Glutamatergic neuron (in vitro differentiated cells): ENCODE measurements around the gene OR4C5. TPM values are rescaled to one million over a fixed set of nuclear protein-coding genes. Genes with fewer than 3 reads are reported as not detected.
"Not testable (repeated sequence)": the region's sequence is repeated elsewhere in the genome, so short reads cannot be mapped to it uniquely, and the experiment has no call there.

Experiments used
- DNase-seq: peaks from one replicate; pipeline ENCODE4 v3.0.0; 2022
- H3K27ac Mint-ChIP-seq: one replicate; pipeline ENCODE4 v1.8.0; 2020; ENCODE audit warnings: mild to moderate bottlenecking, mixed read lengths, inconsistent platforms; ENCODE audit not compliant: unreplicated experiment
- H3K27me3 Mint-ChIP-seq: one replicate; pipeline ENCODE4 v1.8.0; 2020; ENCODE audit warnings: mild to moderate bottlenecking, moderate library complexity, mixed read lengths, inconsistent platforms; ENCODE audit not compliant: unreplicated experiment
- H3K36me3 Mint-ChIP-seq: one replicate; pipeline ENCODE4 v1.8.0; 2020; ENCODE audit warnings: mild to moderate bottlenecking, mixed read lengths, inconsistent platforms; ENCODE audit not compliant: unreplicated experiment
- H3K4me1 Mint-ChIP-seq: one replicate; pipeline ENCODE4 v1.8.0; 2020; ENCODE audit warnings: mild to moderate bottlenecking, low read depth, mixed read lengths, inconsistent platforms; ENCODE audit not compliant: unreplicated experiment
- H3K4me3 Mint-ChIP-seq: one replicate; pipeline ENCODE4 v1.8.0; 2020; ENCODE audit warnings: mild to moderate bottlenecking, mixed read lengths, inconsistent platforms; ENCODE audit not compliant: unreplicated experiment
- H3K9me3 Mint-ChIP-seq: one replicate; pipeline ENCODE4 v1.8.0; 2020; ENCODE audit warnings: mild to moderate bottlenecking, moderate library complexity, mixed read lengths, inconsistent platforms; ENCODE audit not compliant: unreplicated experiment
- total RNA-seq: library from RNA; stranded (reverse); fragmentation: NEBNext Ultra II Directional; extraction: Animal tissue kit (Norgen Biotek cat#: 25700); gene quantifications from one replicate; pipeline ENCODE4 v1.2.1, GENCODE V29; 2021; ENCODE audit not compliant: unreplicated experiment
- TF ChIP-seq, protein P1 (sequence below): fragments of 200-600 bp; sonication (generic); IDR thresholded peaks from one replicate; pipeline ENCODE4 v1.5.0; 2021; ENCODE audit not compliant: partially characterized antibody, unreplicated experiment

OR4C5 gene
- total RNA-seq, 1 donor from 2014 or later, result not detected

DNA sequence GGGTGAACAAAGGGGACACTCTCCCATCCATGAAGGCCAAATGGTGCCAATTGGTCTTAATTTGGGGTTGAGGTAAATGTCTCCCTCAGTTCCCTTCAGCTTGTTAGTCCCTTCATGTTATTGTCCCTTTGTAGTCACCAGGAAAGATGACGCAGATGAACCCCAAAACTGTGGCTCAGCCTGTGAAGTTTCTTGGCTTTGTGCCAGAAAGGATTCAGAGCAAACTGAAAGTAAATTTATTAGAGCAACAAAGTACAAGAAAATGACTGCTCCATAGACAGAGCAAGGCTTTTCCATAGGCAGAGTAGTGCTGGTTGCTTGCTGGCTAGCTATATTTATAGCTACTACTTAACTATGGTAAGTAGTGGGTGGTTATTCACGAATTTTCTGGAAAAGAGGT, 24.8 kb downstream of the OR4C5 start:
- H3K27ac Mint-ChIP-seq, result no peak overlapping the region
- peaks cover 3% of the 10 kb centered on the region for H3K27me3 Mint-ChIP-seq
- peaks cover 12% of the 10 kb centered on the region for H3K9me3 Mint-ChIP-seq
- H3K36me3 Mint-ChIP-seq, result peaks cover 4% of the 10 kb centered on the region
- DNase-seq, result no peak
- no peak overlapping the region for H3K4me3 Mint-ChIP-seq
- no peaks in the 10 kb centered on the region for H3K4me1 Mint-ChIP-seq
- TF ChIP-seq, protein P1, sequence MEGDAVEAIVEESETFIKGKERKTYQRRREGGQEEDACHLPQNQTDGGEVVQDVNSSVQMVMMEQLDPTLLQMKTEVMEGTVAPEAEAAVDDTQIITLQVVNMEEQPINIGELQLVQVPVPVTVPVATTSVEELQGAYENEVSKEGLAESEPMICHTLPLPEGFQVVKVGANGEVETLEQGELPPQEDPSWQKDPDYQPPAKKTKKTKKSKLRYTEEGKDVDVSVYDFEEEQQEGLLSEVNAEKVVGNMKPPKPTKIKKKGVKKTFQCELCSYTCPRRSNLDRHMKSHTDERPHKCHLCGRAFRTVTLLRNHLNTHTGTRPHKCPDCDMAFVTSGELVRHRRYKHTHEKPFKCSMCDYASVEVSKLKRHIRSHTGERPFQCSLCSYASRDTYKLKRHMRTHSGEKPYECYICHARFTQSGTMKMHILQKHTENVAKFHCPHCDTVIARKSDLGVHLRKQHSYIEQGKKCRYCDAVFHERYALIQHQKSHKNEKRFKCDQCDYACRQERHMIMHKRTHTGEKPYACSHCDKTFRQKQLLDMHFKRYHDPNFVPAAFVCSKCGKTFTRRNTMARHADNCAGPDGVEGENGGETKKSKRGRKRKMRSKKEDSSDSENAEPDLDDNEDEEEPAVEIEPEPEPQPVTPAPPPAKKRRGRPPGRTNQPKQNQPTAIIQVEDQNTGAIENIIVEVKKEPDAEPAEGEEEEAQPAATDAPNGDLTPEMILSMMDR, result no peak

DNA sequence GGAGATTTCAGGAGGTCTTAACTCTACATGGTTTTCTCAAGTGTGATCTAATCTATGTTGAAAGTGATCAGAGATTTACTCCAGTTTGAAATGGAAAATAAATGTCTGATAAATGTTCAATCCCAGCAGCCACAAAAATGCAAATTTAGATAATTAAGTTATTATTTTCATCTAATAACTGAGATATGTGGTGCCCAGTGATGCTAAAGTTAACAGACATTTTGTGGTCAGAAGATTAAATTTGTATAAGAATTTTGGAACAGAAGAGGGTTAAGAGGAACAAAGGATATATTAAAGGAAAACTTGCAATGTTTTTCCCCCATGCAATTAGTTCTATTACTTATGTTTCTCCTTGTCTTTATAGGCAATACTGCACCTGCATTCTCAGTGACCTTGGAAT, 41.6 kb downstream of the OR4C5 start, which contains the start of gene OR4C3:
Gene OR4C3, plus strand, starts transcription at position 301 of the 400 bp plus-strand sequence. CDS start 102 bp downstream, outside the sequence.
- H3K4me1 Mint-ChIP-seq, DNase-seq, H3K4me3 Mint-ChIP-seq, H3K27ac Mint-ChIP-seq, H3K36me3 Mint-ChIP-seq, H3K27me3 Mint-ChIP-seq: not testable (repeated sequence)
- H3K9me3 Mint-ChIP-seq, result peaks cover 12% of the 10 kb centered on the region

DNA sequence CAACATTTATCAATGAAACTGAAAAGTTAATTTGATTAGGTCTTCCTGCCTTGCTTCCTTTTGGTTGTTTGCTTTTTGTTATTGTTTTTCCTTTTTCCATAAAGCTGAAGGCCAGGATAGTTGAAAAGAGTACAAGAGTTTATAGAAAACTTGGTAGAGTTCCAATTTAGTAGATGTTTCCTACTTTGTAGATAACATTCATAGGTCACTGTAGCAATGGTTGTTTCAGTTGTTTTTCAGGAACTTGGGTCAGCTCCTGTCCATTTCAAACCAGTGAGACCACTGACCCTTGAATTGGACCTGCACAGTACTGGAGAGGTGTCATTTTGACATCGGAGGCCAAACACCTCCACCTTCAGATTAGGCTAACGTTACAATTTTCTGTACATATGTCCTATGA, 46.5 kb downstream of the OR4C5 start:
- peaks cover 17% of the 10 kb centered on the region for H3K9me3 Mint-ChIP-seq

More for the DNA sequence above, 46.5 kb downstream of the OR4C5 start:
- not testable (repeated sequence) for H3K4me1 Mint-ChIP-seq, H3K27ac Mint-ChIP-seq, H3K4me3 Mint-ChIP-seq, DNase-seq, H3K36me3 Mint-ChIP-seq, H3K27me3 Mint-ChIP-seq

Other genes with a start within 250 kb of the OR4C5 start
- gene OR4B1, start 149.7 kb downstream of the OR4C5 start, total RNA-seq, result not detected
- gene OR4X2, start 121.4 kb downstream of the OR4C5 start, total RNA-seq, result not detected
- not detected for gene OR4X1, start 102.6 kb downstream of the OR4C5 start, total RNA-seq
- not detected for gene OR4S1, start 60.2 kb downstream of the OR4C5 start, total RNA-seq
- gene OR4C3, start 41.5 kb downstream of the OR4C5 start, total RNA-seq, result not detected
- not detected for gene OR4A47, start 122.3 kb upstream of the OR4C5 start, total RNA-seq